GM12872 (cell line): ENCODE measurements around the gene PITPNC1.

ENCODE experiments used
- CTCF ChIP-seq: IDR thresholded peaks from 3 replicates; pipeline ENCODE4 v1.5.1; 2011; ENCODE audit warnings: low read depth, mild to moderate bottlenecking, low read length, moderate library complexity; ENCODE audit not compliant: insufficient read depth

PITPNC1 gene

DNA sequence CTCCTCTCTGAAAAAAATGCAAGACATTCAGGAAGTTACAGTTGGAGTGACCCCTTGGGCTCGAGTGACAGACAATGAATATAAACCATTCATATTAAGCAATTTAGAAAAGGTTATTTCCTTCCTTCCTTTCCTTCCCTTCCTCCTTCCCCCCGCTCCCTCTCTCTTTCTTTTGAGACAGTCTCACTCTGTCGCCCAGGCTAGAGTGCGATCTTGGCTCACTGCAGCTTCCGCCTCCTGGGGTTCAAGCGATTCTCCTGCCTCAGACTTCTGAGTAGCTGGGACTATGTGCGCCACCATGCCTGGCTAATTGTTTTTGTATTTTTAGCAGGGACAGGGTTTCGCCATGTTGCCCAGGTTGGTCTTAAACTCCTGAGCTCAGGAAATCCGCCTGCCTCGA is 23.9 kb upstream of the PITPNC1 start:
- no peak for TF ChIP-seq CTCF

- no peak for TF ChIP-seq CTCF
Measured at GRCh38 chr17:67353929-67354574, 23.0 kb upstream of the PITPNC1 start.

DNA sequence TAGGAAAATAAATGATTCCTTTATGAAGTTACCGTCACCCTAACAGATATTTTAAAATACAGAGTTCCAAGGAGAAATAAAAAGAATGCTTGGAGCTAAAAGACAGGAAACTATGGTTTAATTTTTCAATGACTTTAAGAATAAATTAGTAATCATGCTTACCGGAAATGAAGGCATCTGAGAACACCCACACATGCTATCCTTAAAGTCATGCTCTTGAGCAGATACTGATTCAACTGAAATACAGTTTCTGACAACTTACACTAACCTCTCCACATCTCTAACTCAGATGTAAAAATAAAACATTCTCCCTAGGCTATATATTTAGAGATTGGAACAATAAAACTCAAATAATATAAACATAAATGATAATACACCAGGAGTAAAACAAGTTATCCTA is 18.5 kb upstream of the PITPNC1 start:
- no peak for TF ChIP-seq CTCF

GRCh38 chr17:67359960-67360791 is 16.9 kb upstream of the PITPNC1 start:
- TF ChIP-seq CTCF = no peak

DNA sequence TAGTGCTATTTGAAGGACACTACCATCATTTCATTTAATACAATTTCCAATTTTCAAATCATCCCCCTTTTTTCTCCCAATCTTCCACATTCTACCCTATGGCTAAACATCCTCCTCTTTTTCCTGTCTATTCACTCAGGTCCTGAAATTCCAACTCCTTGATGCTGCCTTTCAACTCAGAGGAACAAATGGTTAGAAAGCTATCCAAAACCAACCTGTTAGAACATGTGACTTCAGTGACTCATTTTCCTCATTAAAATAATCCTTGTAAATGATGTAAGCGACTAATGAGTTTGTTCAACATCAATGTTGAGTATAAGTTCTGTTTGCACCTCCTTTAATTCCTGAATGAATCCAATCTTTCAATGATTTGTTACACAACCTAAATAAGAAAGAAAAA is 16.2 kb upstream of the PITPNC1 start:
- no peak for TF ChIP-seq CTCF

- TF ChIP-seq CTCF = no peak
Measured at GRCh38 chr17:67362173-67362572, 14.9 kb upstream of the PITPNC1 start.

- no peak for TF ChIP-seq CTCF
Measured at GRCh38 chr17:67364847-67365737, 12.0 kb upstream of the PITPNC1 start.
